K562 (cell line): ENCODE data around the gene CNTNAP4.

Experiments used
- CTCF ChIP-seq, 3 experiments: IDR thresholded peaks in 2 of 3; conservative IDR thresholded peaks in 1 of 3; 2 replicates each; pipeline ENCODE4 v1.5.1; 2011 to 2012; ENCODE audit warnings: low read length in 3 of 3, mild to moderate bottlenecking in 3 of 3, control low read depth in 2 of 3, improper control_type of control experiment in 1 of 3, inconsistent platforms in 1 of 3, low read depth in 1 of 3, mixed read lengths in 1 of 3, moderate library complexity in 1 of 3; ENCODE audit not compliant: insufficient read depth in 2 of 3
- DNMT1 ChIP-seq: fragments of 450-650 bp; IDR thresholded peaks from 2 replicates; pipeline ENCODE4 v1.6.1; 2016; ENCODE audit warnings: antibody characterized with exemption, mild to moderate bottlenecking
- ESRRA ChIP-seq: fragments of 450-650 bp; IDR thresholded peaks from 2 replicates; pipeline ENCODE4 v1.6.1; 2014; ENCODE audit warnings: low read depth, mild to moderate bottlenecking, moderate library complexity, borderline replicate concordance
- HMGXB4 ChIP-seq: sonication (generic); formaldehyde crosslinking; IDR thresholded peaks from 2 replicates; pipeline ENCODE4 v1.8.1; 2023; ENCODE audit warnings: mild to moderate bottlenecking, missing genetic modification reagents
- KDM1A ChIP-seq, 2 experiments: fragments of 450-650 bp; IDR thresholded peaks; 2 replicates each; pipeline ENCODE4 v1.6.1; 2016; ENCODE audit warnings: mild to moderate bottlenecking in 2 of 2
- MNT ChIP-seq, 2 experiments: fragments of 450-650 bp; conservative IDR thresholded peaks; 2 replicates each; pipeline ENCODE4 v1.6.1; 2017; ENCODE audit warnings: mild to moderate bottlenecking in 2 of 2, moderate library complexity in 2 of 2
- NR3C1 ChIP-seq: sonication (generic); formaldehyde crosslinking; IDR thresholded peaks from 2 replicates; pipeline ENCODE4 v1.8.1; 2022; ENCODE audit warnings: missing genetic modification reagents
- RB1 ChIP-seq: fragments of 450-650 bp; IDR thresholded peaks from 2 replicates; pipeline ENCODE4 v1.6.1; 2017; ENCODE audit warnings: low read depth, mild to moderate bottlenecking
- ZNF263 ChIP-seq: sonication (generic); formaldehyde crosslinking; IDR thresholded peaks from 2 replicates; pipeline ENCODE4 v1.8.0; 2022; ENCODE audit warnings: mild to moderate bottlenecking, missing genetic modification reagents, borderline replicate concordance

- TF ChIP-seq CTCF (IDR thresholded peaks at IDR 0.05 in 2 of 3, conservative IDR thresholded peaks at IDR 0.05 in 1 of 3; ENCODE audit: insufficient read depth in 2 of 3, low read depth in 1 of 3, low read length in 3 of 3) (no peak), HMGXB4 (CRISPR knock-in tag) (no peak), MNT (conservative IDR thresholded peaks at IDR 0.05) (no peak), DNMT1 (no peak), NR3C1 (CRISPR knock-in tag) (no peak), KDM1A (IDR thresholded peaks at IDR 0.05) (no peak), ESRRA (no peak), ZNF263 (CRISPR knock-in tag) (no peak), RB1 (no peak)
Measured at GRCh38 chr16:76376988-76377387, 99.8 kb downstream of the CNTNAP4 start.
